Measurements from ENCODE around the gene STAG1. TPM values are rescaled to one million over a fixed set of nuclear protein-coding genes. Genes with fewer than 3 reads are reported as not detected.
"Not testable (repeated sequence)": the region's sequence is repeated elsewhere in the genome, so short reads cannot be mapped to it uniquely, and the experiment has no call there.

The STAG1 gene
- total and polyA plus RNA-seq, 9 donors = 18.7 to 66.3 (median 55.8) TPM

GRCh38 chr3:136336329-136337100 is 415.7 kb downstream of the STAG1 start:
- Histone ChIP-seq H3K27ac (no peak overlapping the region), H3K9me3 (no peaks in the 10 kb centered on the region), H3K4me1 (ENCODE audit: insufficient read depth) (peaks cover 8% of the 10 kb centered on the region), H3K4me3 (no peak overlapping the region), H3K36me3 (no peaks in the 10 kb centered on the region), H3K27me3 (no peaks in the 10 kb centered on the region)
- WGBS, 3 donors = 90 to 92% (median 90%) methylated on average over 4 of the region's 4 CpGs
- DNase-seq = no peak
- intact Hi-C loops (cut with DNase I) = no loop called here
- TF ChIP-seq EP300 (IDR thresholded peaks at IDR 0.05) (no peak), CTCF (IDR thresholded peaks at IDR 0.05) (no peak), POLR2A (IDR thresholded peaks at IDR 0.05) (no peak)

- H3K9me3 ChIP-seq; H3K27me3 ChIP-seq; DNase-seq; H3K4me1 ChIP-seq (ENCODE audit: insufficient read depth); H3K36me3 ChIP-seq; H3K27ac ChIP-seq; intact Hi-C loops (cut with DNase I); H3K4me3 ChIP-seq: not testable (repeated sequence)
- 94 to 99% (median 96%) methylated on average over 5 to 6 of the region's 6 CpGs for WGBS, 3 donors
Measured at GRCh38 chr3:136334726-136335125, 417.5 kb downstream of the STAG1 start.

- Histone ChIP-seq H3K9me3 (no peaks in the 10 kb centered on the region), H3K4me1 (ENCODE audit: insufficient read depth) (peaks cover 8% of the 10 kb centered on the region), H3K36me3 (no peaks in the 10 kb centered on the region), H3K4me3 (no peak overlapping the region), H3K27ac (no peak overlapping the region), H3K27me3 (no peaks in the 10 kb centered on the region)
- intact Hi-C loops (cut with DNase I) = no loop called here
- DNase-seq = no peak
- TF ChIP-seq POLR2A (IDR thresholded peaks at IDR 0.05) (no peak), EP300 (IDR thresholded peaks at IDR 0.05) (no peak), CTCF (IDR thresholded peaks at IDR 0.05) (no peak)
Measured at GRCh38 chr3:136334209-136334608, 418.0 kb downstream of the STAG1 start.

- TF ChIP-seq EP300 (IDR thresholded peaks at IDR 0.05) = no peak
- no peak for TF ChIP-seq CTCF (IDR thresholded peaks at IDR 0.05)
- TF ChIP-seq POLR2A (IDR thresholded peaks at IDR 0.05) = no peak
- no peak overlapping the region for H3K27ac ChIP-seq
- intact Hi-C loops (cut with DNase I) = no loop called here
- DNase-seq = peak in 4 of 5 donors; percentile 28 to 46 (median 43)
- H3K27me3 ChIP-seq = no peaks in the 10 kb centered on the region
- peaks cover 8% of the 10 kb centered on the region for H3K4me1 ChIP-seq (ENCODE audit: insufficient read depth)
- H3K4me3 ChIP-seq = no peak overlapping the region
- H3K9me3 ChIP-seq = no peaks in the 10 kb centered on the region
- no peaks in the 10 kb centered on the region for H3K36me3 ChIP-seq
Measured at GRCh38 chr3:136332776-136333175, 419.4 kb downstream of the STAG1 start.

- Histone ChIP-seq H3K4me1 (ENCODE audit: insufficient read depth) (peaks cover 8% of the 10 kb centered on the region), H3K27ac (no peak overlapping the region), H3K27me3 (no peaks in the 10 kb centered on the region), H3K4me3 (no peak overlapping the region), H3K9me3 (no peaks in the 10 kb centered on the region), H3K36me3 (no peaks in the 10 kb centered on the region)
- DNase-seq = no peak
- intact Hi-C loops (cut with DNase I) = no loop called here
- TF ChIP-seq POLR2A (IDR thresholded peaks at IDR 0.05) = no peak
- no peak for TF ChIP-seq CTCF (IDR thresholded peaks at IDR 0.05)
- TF ChIP-seq EP300 (IDR thresholded peaks at IDR 0.05) = no peak
- WGBS, 3 donors = 32 to 58% (median 54%) methylated on average over 1 of the region's 1 CpG
Measured at GRCh38 chr3:136332302-136332701, 419.9 kb downstream of the STAG1 start.
